H1 (cell line): ENCODE results near the gene GTPBP6. TPM values are rescaled to one million over a fixed set of nuclear protein-coding genes. Genes with fewer than 3 reads are reported as not detected.

Experiments used
- CTCF ChIA-PET: fragments of 300-600 bp; sonication (Branson Sonifier 250); formaldehyde crosslinking; loops from one replicate; lab custom pipeline; 2021; ENCODE audit not compliant: partially characterized antibody; lab: Charles Lee
- POLR2A ChIA-PET: fragments of 300-600 bp; sonication (Branson Sonifier 250); formaldehyde crosslinking; loops from one replicate; lab custom pipeline; 2021; ENCODE audit warnings: inconsistent platforms; ENCODE audit not compliant: partially characterized antibody; lab: Charles Lee
- DNase-seq, 2 experiments: peaks; one replicate each; pipeline versions ENCODE4 v3.0.0 to v3.0.0-alpha.2; 2010 to 2022; ENCODE audit warnings: low spot score in 2 of 2, low read depth in 1 of 2, mixed read lengths in 1 of 2
- FAIRE-seq: peaks from 2 replicates; lab custom pipeline; 2011; peaks lifted over from hg19 to GRCh38; lab: Jason Lieb, UNC
- H2AFZ ChIP-seq: 2 replicates; pipeline ENCODE4 v1.8.1; 2012; ENCODE audit warnings: low read length, inconsistent platforms
- H2AK5ac ChIP-seq: 2 replicates; pipeline ENCODE4 v1.6.1; 2013; ENCODE audit warnings: low read depth, low read length
- H2BK120ac ChIP-seq: replicated peaks from 2 replicates; pipeline ENCODE3; 2013; ENCODE audit warnings: low read depth, low read length, inconsistent platforms
- H2BK12ac ChIP-seq: 2 replicates; pipeline ENCODE4 v1.6.1; 2013; ENCODE audit warnings: low read depth, low read length
- H2BK15ac ChIP-seq: 2 replicates; pipeline ENCODE4 v1.6.1; 2013; ENCODE audit warnings: low read length
- H2BK20ac ChIP-seq: 2 replicates; pipeline ENCODE4 v1.6.1; 2013; ENCODE audit warnings: low read length
- H2BK5ac ChIP-seq: 2 replicates; pipeline ENCODE4 v1.6.1; 2013; ENCODE audit warnings: low read depth, low read length
- H3K14ac ChIP-seq: 2 replicates; pipeline ENCODE4 v1.6.1; 2013; ENCODE audit warnings: inconsistent platforms; ENCODE audit not compliant: insufficient read length
- H3K18ac ChIP-seq: 2 replicates; pipeline ENCODE4 v1.6.1; 2013; ENCODE audit warnings: low read length; ENCODE audit errors: extremely low read depth
- H3K23ac ChIP-seq: 2 replicates; pipeline ENCODE4 v1.6.1; 2013; ENCODE audit warnings: inconsistent platforms; ENCODE audit not compliant: insufficient read length
- H3K23me2 ChIP-seq: 2 replicates; pipeline ENCODE4 v1.6.1; 2013; ENCODE audit warnings: low read depth, low read length
- H3K27ac ChIP-seq: 2 replicates; pipeline ENCODE4 v1.6.1; 2011; ENCODE audit warnings: low read depth, low read length, inconsistent platforms
- H3K27me3 ChIP-seq, 4 experiments: replicated peaks in 1 of 4; 1 replicate in 1 of 4; 2 replicates in 3 of 4; pipeline versions ENCODE4 v1.6.1 to v1.8.1; 2011 to 2013; ENCODE audit warnings: low read length in 3 of 4, mild to moderate bottlenecking in 3 of 4, inconsistent platforms in 2 of 4, mixed read lengths in 2 of 4, moderate library complexity in 1 of 4; ENCODE audit not compliant: control insufficient read depth in 3 of 4, insufficient read depth in 3 of 4; ENCODE audit errors: extremely low read depth in 1 of 4
- H3K36me3 ChIP-seq, 4 experiments: 2 replicates each; pipeline versions ENCODE4 v1.6.1 to v1.8.1; 2011 to 2013; ENCODE audit warnings: mild to moderate bottlenecking in 4 of 4, low read length in 3 of 4, moderate library complexity in 2 of 4, control low read depth in 1 of 4, inconsistent platforms in 1 of 4; ENCODE audit not compliant: insufficient read depth in 4 of 4, control insufficient read depth in 2 of 4
- H3K4ac ChIP-seq: replicated peaks from 2 replicates; pipeline ENCODE3; 2013; ENCODE audit warnings: low read length, low read depth, mixed read lengths, inconsistent platforms; ENCODE audit not compliant: insufficient read length
- H3K4me1 ChIP-seq, 4 experiments: replicated peaks in 1 of 4; 1 replicate in 1 of 4; 2 replicates in 3 of 4; pipeline versions ENCODE4 v1.6.1 to v1.8.1; 2011 to 2013; ENCODE audit warnings: low read length in 3 of 4, inconsistent platforms in 2 of 4, mixed read lengths in 1 of 4; ENCODE audit not compliant: insufficient read depth in 4 of 4, control insufficient read depth in 3 of 4
- H3K4me2 ChIP-seq, 2 experiments: 2 replicates each; pipeline versions ENCODE4 v1.6.1 to v1.8.1; 2011 to 2013; ENCODE audit warnings: low read depth in 2 of 2, low read length in 2 of 2, control low read depth in 1 of 2, inconsistent platforms in 1 of 2, mild to moderate bottlenecking in 1 of 2; ENCODE audit not compliant: insufficient read depth in 1 of 2
- H3K4me3 ChIP-seq, 4 experiments: fragments of 200-600, 300-600 bp in 1 of 4; sonication (generic), shearing (Covaris generic), sonication (Bioruptor Twin) in 1 of 4; 2 replicates each; pipeline versions ENCODE4 v1.5.1 to v1.8.1; 2011 to 2016; ENCODE audit warnings: low read length in 4 of 4, low read depth in 3 of 4, control low read depth in 2 of 4, inconsistent platforms in 2 of 4, mild to moderate bottlenecking in 2 of 4, mixed read lengths in 1 of 4, moderate library complexity in 1 of 4; ENCODE audit not compliant: insufficient read depth in 2 of 4; ENCODE audit errors: extremely low read depth in 1 of 4
- H3K56ac ChIP-seq: replicated peaks from 2 replicates; pipeline ENCODE3; 2013; ENCODE audit warnings: low read depth, mild to moderate bottlenecking, mixed read lengths, low read length, inconsistent platforms; ENCODE audit not compliant: insufficient read length
- H3K79me1 ChIP-seq: 2 replicates; pipeline ENCODE4 v1.6.1; 2013; ENCODE audit warnings: low read depth, low read length, control low read depth
- H3K79me2 ChIP-seq, 2 experiments: 2 replicates each; pipeline versions ENCODE4 v1.6.1 to v1.8.1; 2012 to 2013; ENCODE audit warnings: low read length in 2 of 2, mild to moderate bottlenecking in 2 of 2, inconsistent platforms in 1 of 2; ENCODE audit not compliant: insufficient read depth in 2 of 2, control insufficient read depth in 1 of 2
- H3K9ac ChIP-seq, 4 experiments: replicated peaks in 1 of 4; 1 replicate in 1 of 4; 2 replicates in 3 of 4; pipeline versions ENCODE4 v1.6.1 to v1.8.1; 2011 to 2013; ENCODE audit warnings: low read depth in 3 of 4, low read length in 3 of 4, control low read depth in 2 of 4, mild to moderate bottlenecking in 2 of 4, moderate library complexity in 2 of 4, inconsistent platforms in 1 of 4; ENCODE audit errors: extremely low read depth in 1 of 4
- H3K9me3 ChIP-seq, 2 experiments: 2 replicates each; pipeline versions ENCODE4 v1.6.1 to v1.8.1; 2012 to 2013; ENCODE audit warnings: mild to moderate bottlenecking in 2 of 2, moderate library complexity in 2 of 2, control low read depth in 1 of 2, inconsistent platforms in 1 of 2, low read depth in 1 of 2, low read length in 1 of 2, mixed read lengths in 1 of 2; ENCODE audit not compliant: insufficient read depth in 2 of 2
- H4K20me1 ChIP-seq, 2 experiments: replicated peaks in 1 of 2; 2 replicates each; pipeline versions ENCODE3 to v1.8.1; 2011 to 2013; ENCODE audit warnings: inconsistent platforms in 2 of 2, low read length in 2 of 2, mild to moderate bottlenecking in 1 of 2; ENCODE audit not compliant: insufficient read depth in 2 of 2, control insufficient read depth in 1 of 2
- H4K5ac ChIP-seq: 2 replicates; pipeline ENCODE4 v1.6.1; 2013; ENCODE audit warnings: low read length, low read depth, mixed read lengths, inconsistent platforms; ENCODE audit not compliant: insufficient read length
- H4K8ac ChIP-seq: 2 replicates; pipeline ENCODE4 v1.8.0; 2013; ENCODE audit warnings: mild to moderate bottlenecking, moderate library complexity, low read length, inconsistent platforms; ENCODE audit not compliant: insufficient read depth; ENCODE audit errors: extremely low read depth
- H4K91ac ChIP-seq: replicated peaks from 2 replicates; pipeline ENCODE3; 2013; ENCODE audit warnings: low read length, mixed read lengths, inconsistent platforms; ENCODE audit not compliant: insufficient read length
- JUND ChIP-seq: IDR thresholded peaks from 2 replicates; pipeline ENCODE4 v1.6.1; 2011; ENCODE audit warnings: mild to moderate bottlenecking, improper control_type of control experiment, low read length
- RFX5 ChIP-seq: IDR thresholded peaks from 2 replicates; pipeline ENCODE4 v1.6.1; 2011; ENCODE audit warnings: low read depth, low read length, improper control_type of control experiment, borderline replicate concordance
- WGBS, 2 experiments: shearing (Covaris generic) in 1 of 2; methylation state at CpG; one replicate each; pipeline versions ENCODE4 v1.1.6 to v1.1.7; 2013 to 2015; ENCODE audit warnings: low lambda C conversion rate in 2 of 2, mixed read lengths in 2 of 2, inconsistent platforms in 1 of 2, low coverage in 1 of 2, missing lambda C conversion rate in 1 of 2; ENCODE audit not compliant: insufficient replicate concordance in 2 of 2, insufficient coverage in 1 of 2, insufficient read length in 1 of 2; ENCODE audit errors: extremely low coverage in 1 of 2, missing lambda C conversion rate in 1 of 2; 5-methylcytosine and 5-hydroxymethylcytosine counted together
- long read RNA-seq, 2 experiments: library from RNA in 1 of 2; library from capped mRNA in 1 of 2; stranded (forward); transcript quantifications; one replicate each; pipeline ENCODE4 v2.0.0, GENCODE V29; 2021; ENCODE audit warnings: inconsistent platforms in 1 of 2
- polyA minus RNA-seq, 3 experiments: library from RNA; depleted of rRNA, polyadenylated mRNA; stranded (reverse); fragments of >200 nt; gene quantifications; 1 replicate in 2 of 3; 2 replicates in 1 of 3; pipeline ENCODE4 v1.2.3, GENCODE V29; 2011
- polyA plus RNA-seq, 7 experiments: library from polyadenylated mRNA; depleted of rRNA in 3 of 7; stranded (reverse) in 5 of 7; unstranded in 2 of 7; fragments of >200 nt in 5 of 7; fragments of 200-250 nt in 2 of 7; gene quantifications; 1 replicate in 5 of 7; 2 replicates in 1 of 7; 4 replicates in 1 of 7; pipeline versions ENCODE4 v1.2.1 to v1.2.3, GENCODE V29; 2011 to 2013; ENCODE audit warnings: missing spikeins in 2 of 7, mixed read lengths in 2 of 7
- total RNA-seq: library from RNA; stranded (reverse); fragmentation: NEBNext Ultra II Directional; extraction: Animal tissue kit (Norgen Biotek cat#: 25700); gene quantifications from 2 replicates; pipeline ENCODE4 v1.2.1, GENCODE V29; 2021
- TF ChIP-seq, protein P1 (sequence below): IDR thresholded peaks from 2 replicates; pipeline ENCODE4 v1.6.1; 2011; ENCODE audit warnings: low read depth, mild to moderate bottlenecking, low read length; ENCODE audit not compliant: insufficient read depth
- TF ChIP-seq, protein P2 (sequence below): IDR thresholded peaks from 2 replicates; pipeline ENCODE4 v1.6.1; 2012; ENCODE audit warnings: inconsistent platforms

GTPBP6 gene, protein sequence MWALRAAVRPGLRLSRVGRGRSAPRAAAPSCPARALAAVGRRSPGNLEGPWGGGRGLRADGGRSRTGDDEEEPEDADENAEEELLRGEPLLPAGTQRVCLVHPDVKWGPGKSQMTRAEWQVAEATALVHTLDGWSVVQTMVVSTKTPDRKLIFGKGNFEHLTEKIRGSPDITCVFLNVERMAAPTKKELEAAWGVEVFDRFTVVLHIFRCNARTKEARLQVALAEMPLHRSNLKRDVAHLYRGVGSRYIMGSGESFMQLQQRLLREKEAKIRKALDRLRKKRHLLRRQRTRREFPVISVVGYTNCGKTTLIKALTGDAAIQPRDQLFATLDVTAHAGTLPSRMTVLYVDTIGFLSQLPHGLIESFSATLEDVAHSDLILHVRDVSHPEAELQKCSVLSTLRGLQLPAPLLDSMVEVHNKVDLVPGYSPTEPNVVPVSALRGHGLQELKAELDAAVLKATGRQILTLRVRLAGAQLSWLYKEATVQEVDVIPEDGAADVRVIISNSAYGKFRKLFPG
- 55.4 and 57.1 TPM in 2 replicates for total RNA-seq
- 33.9 and 59.0 TPM in 2 replicates for polyA plus RNA-seq (2011; rRNA removed)
- 56.3 TPM for polyA plus RNA-seq (2011; cell fraction: cytosol; rRNA removed)
- 61.5 TPM for polyA plus RNA-seq (2011; cell fraction: nucleus; rRNA removed)
- 26.6 to 55.2 TPM (median 54.8 TPM) in 4 replicates for polyA plus RNA-seq (2012, experiment 1 of 2)
- 40.7 TPM for polyA plus RNA-seq (2012, experiment 2 of 2)
- polyA plus RNA-seq (2013, experiment 1 of 2) = 35.4 TPM
- polyA plus RNA-seq (2013, experiment 2 of 2) = 32.3 TPM
- polyA minus RNA-seq (2011; rRNA and poly(A)+ RNA removed) = 17.9 and 18.5 TPM in 2 replicates
- 23.8 TPM for polyA minus RNA-seq (2011; cell fraction: cytosol; rRNA and poly(A)+ RNA removed)
- polyA minus RNA-seq (2011; cell fraction: nucleus; rRNA and poly(A)+ RNA removed) = 18.8 TPM
- long read RNA-seq, experiment 1, transcript GTPBP6-201 (10 exons, 1,907 nt) = major isoform, 28 of 64 reads
- long read RNA-seq, experiment 1, partial matches to known transcripts = 31 of 64 reads
- long read RNA-seq, experiment 1, other reads (novel, unspliced or antisense) = 5 of 64 reads
- long read RNA-seq, experiment 2, partial matches to known transcripts = 3 of 4 reads
- long read RNA-seq, experiment 2, other reads (novel, unspliced or antisense) = 1 of 4 reads

DNA sequence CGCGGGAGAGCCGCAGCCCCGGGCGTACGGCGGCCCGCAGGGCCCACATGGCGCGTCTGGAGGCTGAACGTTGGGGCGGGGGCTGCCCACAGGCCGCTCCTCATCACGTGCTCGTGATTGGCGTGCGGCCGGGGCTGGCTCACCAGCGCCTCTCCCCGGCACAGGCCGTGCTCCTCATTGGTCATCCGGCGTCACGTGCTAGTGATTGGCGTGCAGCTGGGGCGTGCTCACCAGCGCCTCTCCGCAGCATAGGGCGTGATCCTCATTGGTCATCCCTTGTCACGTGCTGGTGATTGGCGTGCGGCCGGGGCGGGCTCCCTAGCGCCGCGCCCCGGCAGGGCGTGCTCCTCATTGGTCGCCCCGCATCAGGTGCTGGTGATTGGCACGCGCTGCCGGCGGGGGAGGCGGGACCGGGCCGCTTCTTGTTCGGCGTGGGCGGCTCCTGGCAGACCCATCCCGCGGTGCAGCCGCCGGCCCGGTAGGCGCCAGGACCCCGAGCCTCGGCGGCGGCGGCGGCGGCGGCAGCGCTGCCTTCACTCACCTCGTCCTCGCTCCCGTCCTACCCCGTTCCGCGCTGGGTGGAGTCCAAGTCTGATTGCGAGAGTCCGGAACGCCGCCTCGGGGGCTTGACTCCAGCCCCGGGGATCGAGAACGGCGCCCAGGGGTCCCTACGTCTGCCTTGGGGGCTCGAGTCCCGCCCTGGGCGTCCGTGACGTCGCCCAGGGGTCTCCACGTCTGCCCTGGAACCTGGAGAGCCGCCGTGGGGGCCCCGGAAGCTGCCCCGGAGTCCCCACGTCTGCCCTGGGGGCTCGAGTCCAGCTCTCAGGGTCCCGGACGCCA lies at the start of gene GTPBP6:
Gene GTPBP6, minus strand, starts transcription at position 58 of the 840 bp plus-strand sequence. Its CDS starts 9 bp downstream, at position 49.
- H3K27me3 ChIP-seq = no peaks in the 10 kb centered on the region
- peaks cover 10% of the 10 kb centered on the region; the same call in 1 of the 2 replicates for H3K23me2 ChIP-seq
- no peak within 1 kb of the TSS for H2AFZ ChIP-seq
- H4K5ac ChIP-seq = peak within 1 kb of the TSS; percentile 83
- peaks cover 0 to 9% of the 10 kb centered on the region in 2 experiments; a peak in 1 of 4 replicates for H3K79me2 ChIP-seq
- no peak within 1 kb of the TSS for H3K23ac ChIP-seq
- peak within 1 kb of the TSS; percentile 65 to 95 for H3K4me2 ChIP-seq
- H3K79me1 ChIP-seq = peaks cover 4% of the 10 kb centered on the region
- H4K20me1 ChIP-seq = peaks cover 0 to 6% of the 10 kb centered on the region in 2 experiments
- peak within 1 kb of the TSS; percentile 89 for H3K27ac ChIP-seq
- peak within 1 kb of the TSS; percentile 87 for H3K18ac ChIP-seq
- H3K4ac ChIP-seq = no peak within 1 kb of the TSS
- FAIRE-seq = no peak
- H2BK120ac ChIP-seq = no peak within 1 kb of the TSS
- no peak within 1 kb of the TSS for H2BK15ac ChIP-seq
- H3K4me1 ChIP-seq = peaks cover 0 to 6% (median 3%) of the 10 kb centered on the region in 4 experiments; a peak in 3 of 7 replicates
- DNase-seq = peak; percentile 98 to 99
- no peak within 1 kb of the TSS for H2BK20ac ChIP-seq
- H4K91ac ChIP-seq = peak within 1 kb of the TSS; percentile 81
- H3K9ac ChIP-seq = peak within 1 kb of the TSS; percentile 73 to 97 (median 87)
- WGBS, 2 experiments = 2% methylated on average over 30 of the region's 97 CpGs; no CpG with 5 or more reads in 1 of the 2 experiments
- no peaks in the 10 kb centered on the region for H3K9me3 ChIP-seq
- POLR2A ChIA-PET = no interaction called here
- H2AK5ac ChIP-seq = no peak within 1 kb of the TSS
- peak within 1 kb of the TSS; percentile 81; the same call in 1 of the 2 replicates for H2BK5ac ChIP-seq
- H3K14ac ChIP-seq = no peak within 1 kb of the TSS
- H4K8ac ChIP-seq = peak within 1 kb of the TSS; percentile 96
- H2BK12ac ChIP-seq = no peak within 1 kb of the TSS
- CTCF ChIA-PET = no interaction called here
- H3K56ac ChIP-seq = peak within 1 kb of the TSS; percentile 69
- H3K4me3 ChIP-seq = peak within 1 kb of the TSS; percentile 69 to 95 (median 78)
- peaks cover 5 to 15% (median 7%) of the 10 kb centered on the region in 4 experiments; a peak in 5 of 8 replicates for H3K36me3 ChIP-seq
- TF ChIP-seq, protein P1, sequence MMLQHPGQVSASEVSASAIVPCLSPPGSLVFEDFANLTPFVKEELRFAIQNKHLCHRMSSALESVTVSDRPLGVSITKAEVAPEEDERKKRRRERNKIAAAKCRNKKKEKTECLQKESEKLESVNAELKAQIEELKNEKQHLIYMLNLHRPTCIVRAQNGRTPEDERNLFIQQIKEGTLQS = peak; percentile 99
- TF ChIP-seq, protein P2, sequence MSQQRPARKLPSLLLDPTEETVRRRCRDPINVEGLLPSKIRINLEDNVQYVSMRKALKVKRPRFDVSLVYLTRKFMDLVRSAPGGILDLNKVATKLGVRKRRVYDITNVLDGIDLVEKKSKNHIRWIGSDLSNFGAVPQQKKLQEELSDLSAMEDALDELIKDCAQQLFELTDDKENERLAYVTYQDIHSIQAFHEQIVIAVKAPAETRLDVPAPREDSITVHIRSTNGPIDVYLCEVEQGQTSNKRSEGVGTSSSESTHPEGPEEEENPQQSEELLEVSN = no peak
- TF ChIP-seq JUND (no peak), RFX5 (no peak)
